ENCODE measurements around the gene FRMD4B.

The FRMD4B gene

DNA sequence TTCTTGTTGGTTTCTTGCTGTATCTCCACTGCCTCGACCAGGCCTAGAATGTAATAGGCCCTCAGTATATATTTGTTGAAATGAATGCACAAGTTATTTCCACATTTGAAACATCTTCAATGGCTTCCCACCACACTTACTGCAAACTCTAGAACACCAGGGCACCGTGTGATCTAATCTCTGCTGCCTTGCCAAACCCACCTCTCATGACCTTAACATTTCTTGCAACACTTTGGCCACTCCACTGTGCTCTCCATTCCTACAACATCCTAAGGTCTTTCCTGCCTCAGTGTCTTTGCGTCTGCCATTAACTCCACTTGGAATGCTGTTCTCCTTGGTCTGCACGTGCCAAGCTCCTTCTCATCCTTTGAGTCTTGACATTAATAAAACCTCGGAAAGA is 14.1 kb downstream of the FRMD4B start:
- Histone ChIP-seq H3K4me1 (ENCODE audit: control insufficient read depth, insufficient read depth, low read length) (peaks cover 3% of the 10 kb centered on the region), H3K36me3 (ENCODE audit: control insufficient read depth, insufficient read depth, low read length) (no peaks in the 10 kb centered on the region), H3K9ac (ENCODE audit: low read length) (no peak overlapping the region)

DNA sequence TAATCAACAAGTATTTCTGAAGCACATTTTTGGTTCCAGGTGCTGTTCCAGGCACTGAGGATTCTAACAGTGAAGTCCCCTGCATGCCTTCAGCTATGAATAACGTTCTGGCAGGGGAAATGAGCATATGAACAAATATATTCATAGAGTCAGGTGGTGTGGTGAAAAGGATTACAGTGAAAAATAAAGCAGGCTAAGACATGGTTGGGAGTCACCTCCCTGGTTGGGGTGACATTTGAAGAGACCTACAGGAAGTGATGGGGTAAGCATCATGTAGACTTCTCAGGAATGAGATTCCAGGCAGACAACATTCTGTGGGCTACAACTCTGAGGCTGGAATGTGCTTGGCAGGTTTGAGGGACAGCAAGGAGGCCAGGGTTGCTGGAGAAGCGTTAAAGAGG is 15.0 kb downstream of the FRMD4B start:
- H3K9me3 ChIP-seq (ENCODE audit: control insufficient read depth, low read length), result no peaks in the 10 kb centered on the region
- H3K4me3 ChIP-seq (ENCODE audit: low read length), result no peak overlapping the region
- no peak overlapping the region for H3K9ac ChIP-seq (ENCODE audit: low read length)
- H3K27me3 ChIP-seq (ENCODE audit: control insufficient read depth, insufficient read depth, low read length), result no peaks in the 10 kb centered on the region
- no peaks in the 10 kb centered on the region for H3K36me3 ChIP-seq (ENCODE audit: control insufficient read depth, insufficient read depth, low read length)
- H3K4me1 ChIP-seq (ENCODE audit: control insufficient read depth, insufficient read depth, low read length), result peaks cover 3% of the 10 kb centered on the region

More for the DNA sequence above, 14.1 kb downstream of the FRMD4B start:
- no peak overlapping the region for H3K4me3 ChIP-seq (ENCODE audit: low read length)
- H3K27me3 ChIP-seq (ENCODE audit: control insufficient read depth, insufficient read depth, low read length), result no peaks in the 10 kb centered on the region
- no peaks in the 10 kb centered on the region for H3K9me3 ChIP-seq (ENCODE audit: control insufficient read depth, low read length)

GRCh38 chr3:69370156-69370883 is 15.6 kb downstream of the FRMD4B start:
- Histone ChIP-seq H3K4me1 (ENCODE audit: control insufficient read depth, insufficient read depth, low read length) (peaks cover 3% of the 10 kb centered on the region), H3K4me3 (ENCODE audit: low read length) (no peak overlapping the region)

GRCh38 chr3:69368129-69368741 is 17.7 kb downstream of the FRMD4B start:
- Histone ChIP-seq H3K9ac (ENCODE audit: low read length) (no peak overlapping the region), H3K36me3 (ENCODE audit: control insufficient read depth, insufficient read depth, low read length) (no peaks in the 10 kb centered on the region), H3K9me3 (ENCODE audit: control insufficient read depth, low read length) (no peaks in the 10 kb centered on the region), H3K27me3 (ENCODE audit: control insufficient read depth, insufficient read depth, low read length) (no peaks in the 10 kb centered on the region), H3K4me3 (ENCODE audit: low read length) (no peak overlapping the region), H3K4me1 (ENCODE audit: control insufficient read depth, insufficient read depth, low read length) (peaks cover 3% of the 10 kb centered on the region)

More at GRCh38 chr3:69370156-69370883, 15.6 kb downstream of the FRMD4B start:
- H3K27me3 ChIP-seq (ENCODE audit: control insufficient read depth, insufficient read depth, low read length), result no peaks in the 10 kb centered on the region
- no peak overlapping the region for H3K9ac ChIP-seq (ENCODE audit: low read length)
- H3K9me3 ChIP-seq (ENCODE audit: control insufficient read depth, low read length), result no peaks in the 10 kb centered on the region
- H3K36me3 ChIP-seq (ENCODE audit: control insufficient read depth, insufficient read depth, low read length), result no peaks in the 10 kb centered on the region

- peaks cover 3% of the 10 kb centered on the region for H3K4me1 ChIP-seq (ENCODE audit: control insufficient read depth, insufficient read depth, low read length)
Observed at GRCh38 chr3:69367586-69367985, 18.3 kb downstream of the FRMD4B start.

GRCh38 chr3:69364354-69364753 is 21.5 kb downstream of the FRMD4B start:
- Histone ChIP-seq H3K4me3 (ENCODE audit: low read length) (no peak overlapping the region), H3K9me3 (ENCODE audit: control insufficient read depth, low read length) (no peaks in the 10 kb centered on the region), H3K36me3 (ENCODE audit: control insufficient read depth, insufficient read depth, low read length) (no peaks in the 10 kb centered on the region), H3K4me1 (ENCODE audit: control insufficient read depth, insufficient read depth, low read length) (no peaks in the 10 kb centered on the region), H3K27me3 (ENCODE audit: control insufficient read depth, insufficient read depth, low read length) (no peaks in the 10 kb centered on the region), H3K9ac (ENCODE audit: low read length) (no peak overlapping the region)

More at GRCh38 chr3:69367586-69367985, 18.3 kb downstream of the FRMD4B start:
- Histone ChIP-seq H3K36me3 (ENCODE audit: control insufficient read depth, insufficient read depth, low read length) (no peaks in the 10 kb centered on the region), H3K9me3 (ENCODE audit: control insufficient read depth, low read length) (no peaks in the 10 kb centered on the region), H3K27me3 (ENCODE audit: control insufficient read depth, insufficient read depth, low read length) (no peaks in the 10 kb centered on the region), H3K4me3 (ENCODE audit: low read length) (no peak overlapping the region), H3K9ac (ENCODE audit: low read length) (no peak overlapping the region)

GRCh38 chr3:69360690-69361089 is 25.2 kb downstream of the FRMD4B start:
- no peak overlapping the region for H3K9ac ChIP-seq (ENCODE audit: low read length)
- H3K27me3 ChIP-seq (ENCODE audit: control insufficient read depth, insufficient read depth, low read length), result no peaks in the 10 kb centered on the region
- no peaks in the 10 kb centered on the region for H3K9me3 ChIP-seq (ENCODE audit: control insufficient read depth, low read length)
- H3K4me1 ChIP-seq (ENCODE audit: control insufficient read depth, insufficient read depth, low read length), result no peaks in the 10 kb centered on the region
- H3K4me3 ChIP-seq (ENCODE audit: low read length), result no peak overlapping the region
- no peaks in the 10 kb centered on the region for H3K36me3 ChIP-seq (ENCODE audit: control insufficient read depth, insufficient read depth, low read length)

DNA sequence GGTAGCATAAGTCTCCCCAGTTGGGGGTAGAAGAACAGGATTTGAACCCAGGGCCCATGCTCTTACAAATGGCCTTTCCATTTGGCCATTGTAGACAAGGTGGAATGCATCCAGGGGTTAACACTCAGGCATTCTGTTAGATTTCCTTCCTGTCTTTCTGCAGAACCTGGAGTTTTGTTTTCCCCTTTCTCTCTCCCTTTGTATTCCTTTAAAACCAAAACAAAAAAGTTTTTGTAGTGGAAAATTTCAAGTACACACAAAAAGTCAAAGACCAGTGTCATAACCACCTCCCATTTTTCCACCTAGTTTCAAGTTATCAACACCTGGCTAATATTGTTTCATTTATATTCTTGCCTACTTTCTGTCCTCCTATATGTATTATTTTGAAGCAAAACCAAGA is 26.0 kb downstream of the FRMD4B start:
- H3K9ac ChIP-seq (ENCODE audit: low read length), result no peak overlapping the region
- no peak overlapping the region for H3K4me3 ChIP-seq (ENCODE audit: low read length)
- no peaks in the 10 kb centered on the region for H3K27me3 ChIP-seq (ENCODE audit: control insufficient read depth, insufficient read depth, low read length)
- H3K4me1 ChIP-seq (ENCODE audit: control insufficient read depth, insufficient read depth, low read length), result no peaks in the 10 kb centered on the region
- H3K36me3 ChIP-seq (ENCODE audit: control insufficient read depth, insufficient read depth, low read length), result no peaks in the 10 kb centered on the region
- H3K9me3 ChIP-seq (ENCODE audit: control insufficient read depth, low read length), result no peaks in the 10 kb centered on the region

- H3K4me1 ChIP-seq (ENCODE audit: control insufficient read depth, insufficient read depth, low read length), result no peaks in the 10 kb centered on the region
- no peak overlapping the region for H3K4me3 ChIP-seq (ENCODE audit: low read length)
- H3K27me3 ChIP-seq (ENCODE audit: control insufficient read depth, insufficient read depth, low read length), result no peaks in the 10 kb centered on the region
- no peak overlapping the region for H3K9ac ChIP-seq (ENCODE audit: low read length)
- no peaks in the 10 kb centered on the region for H3K36me3 ChIP-seq (ENCODE audit: control insufficient read depth, insufficient read depth, low read length)
- no peaks in the 10 kb centered on the region for H3K9me3 ChIP-seq (ENCODE audit: control insufficient read depth, low read length)
Observed at GRCh38 chr3:69359339-69359893, 26.5 kb downstream of the FRMD4B start.

DNA sequence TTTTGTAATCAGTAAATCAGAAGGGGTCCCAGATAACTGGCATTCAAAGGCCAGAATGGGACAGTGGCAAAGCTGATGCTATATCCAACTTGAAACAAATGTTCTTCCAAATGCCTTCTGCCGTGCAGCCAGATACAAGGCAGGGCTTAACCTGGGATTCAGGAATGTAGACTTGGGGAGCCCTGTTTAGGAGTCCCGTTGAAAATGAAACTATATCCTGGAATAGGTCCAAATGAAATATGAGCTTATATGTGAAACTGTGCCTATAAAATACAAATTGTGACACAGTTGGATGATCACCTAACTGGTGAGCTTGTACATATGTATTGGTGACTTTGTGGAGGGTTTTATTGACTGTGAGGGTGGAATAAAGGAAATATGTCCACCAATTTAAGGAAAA is 28.7 kb downstream of the FRMD4B start:
- no peaks in the 10 kb centered on the region for H3K27me3 ChIP-seq (ENCODE audit: control insufficient read depth, insufficient read depth, low read length)
- no peaks in the 10 kb centered on the region for H3K4me1 ChIP-seq (ENCODE audit: control insufficient read depth, insufficient read depth, low read length)
- H3K9me3 ChIP-seq (ENCODE audit: control insufficient read depth, low read length), result no peaks in the 10 kb centered on the region
- no peak overlapping the region for H3K4me3 ChIP-seq (ENCODE audit: low read length)
- H3K9ac ChIP-seq (ENCODE audit: low read length), result no peak overlapping the region
- H3K36me3 ChIP-seq (ENCODE audit: control insufficient read depth, insufficient read depth, low read length), result no peaks in the 10 kb centered on the region

GRCh38 chr3:69354948-69355347 is 30.9 kb downstream of the FRMD4B start:
- H3K4me3 ChIP-seq (ENCODE audit: low read length), result no peak overlapping the region
- no peaks in the 10 kb centered on the region for H3K4me1 ChIP-seq (ENCODE audit: control insufficient read depth, insufficient read depth, low read length)
- no peaks in the 10 kb centered on the region for H3K27me3 ChIP-seq (ENCODE audit: control insufficient read depth, insufficient read depth, low read length)
- H3K9me3 ChIP-seq (ENCODE audit: control insufficient read depth, low read length), result no peaks in the 10 kb centered on the region
- no peak overlapping the region for H3K9ac ChIP-seq (ENCODE audit: low read length)
- no peaks in the 10 kb centered on the region for H3K36me3 ChIP-seq (ENCODE audit: control insufficient read depth, insufficient read depth, low read length)

GRCh38 chr3:69353503-69353902 is 32.4 kb downstream of the FRMD4B start:
- H3K36me3 ChIP-seq (ENCODE audit: control insufficient read depth, insufficient read depth, low read length), result no peaks in the 10 kb centered on the region
- no peak overlapping the region for H3K4me3 ChIP-seq (ENCODE audit: low read length)
- no peaks in the 10 kb centered on the region for H3K27me3 ChIP-seq (ENCODE audit: control insufficient read depth, insufficient read depth, low read length)
- H3K4me1 ChIP-seq (ENCODE audit: control insufficient read depth, insufficient read depth, low read length), result no peaks in the 10 kb centered on the region
- no peaks in the 10 kb centered on the region for H3K9me3 ChIP-seq (ENCODE audit: control insufficient read depth, low read length)
- no peak overlapping the region for H3K9ac ChIP-seq (ENCODE audit: low read length)
